Esophagus muscularis mucosa (tissue), 4 donors: ENCODE results near the gene MYBPC2.

Experiments used
- CTCF ChIP-seq, 3 experiments: fragments of 200-600 bp in 2 of 3; fragments of 450-650 bp in 1 of 3; sonication (generic) in 2 of 3; IDR thresholded peaks; one replicate each; pipeline ENCODE4 v1.5.1; 2017 to 2019; ENCODE audit warnings: antibody characterized with exemption in 3 of 3, mild to moderate bottlenecking in 2 of 3, moderate library complexity in 1 of 3
- EP300 ChIP-seq: sonication (generic); formaldehyde crosslinking; IDR thresholded peaks from one replicate; pipeline ENCODE4 v1.6.1; 2017; ENCODE audit warnings: antibody characterized with exemption
- POLR2A ChIP-seq: fragments of 450-650 bp; IDR thresholded peaks from one replicate; pipeline ENCODE4 v1.6.1; 2017; ENCODE audit warnings: antibody characterized with exemption, moderate library complexity, mild to moderate bottlenecking, low read depth
- POLR2AphosphoS5 ChIP-seq, 2 donors: sonication (generic); formaldehyde crosslinking; IDR thresholded peaks; one replicate each; pipeline ENCODE4 v1.6.1; 2017; ENCODE audit warnings: antibody characterized with exemption in 2 of 2

DNA sequence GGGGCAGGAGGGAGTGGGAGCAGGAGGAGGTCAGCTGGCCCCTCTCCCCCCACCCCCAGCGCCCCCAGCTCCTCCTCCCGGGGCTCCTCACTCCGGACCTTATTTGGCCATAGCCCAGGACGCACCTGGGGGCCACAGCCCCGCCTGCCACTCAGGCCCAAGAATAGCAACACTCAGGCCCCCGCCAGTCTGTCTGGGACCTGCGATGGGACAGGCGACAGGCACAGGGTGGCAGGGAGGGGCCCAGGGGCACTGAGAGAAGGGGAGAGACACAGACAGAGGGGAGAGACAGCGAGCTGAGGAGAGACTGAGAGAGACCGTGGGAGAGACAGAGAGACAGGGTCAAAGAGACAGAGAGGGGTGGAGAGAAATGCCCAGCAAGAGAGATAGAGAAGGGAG, 68.1 kb downstream of the MYBPC2 start:
- TF ChIP-seq POLR2A = no peak
- no peak for TF ChIP-seq CTCF (IDR thresholded peaks at IDR 0.05)
- no peak for TF ChIP-seq POLR2AphosphoS5 (IDR thresholded peaks at IDR 0.05)
- no peak for TF ChIP-seq EP300
